C4-2B (cell line): ENCODE measurements around the gene DBH.

Experiments
- H3K27ac ChIP-seq: fragments of 450-650 bp; 2 replicates; pipeline ENCODE4 v1.5.1; 2017
- ZFX ChIP-seq: fragments of 450-650 bp; IDR thresholded peaks from 2 replicates; pipeline ENCODE4 v1.6.1; 2017
- TF ChIP-seq, protein P1 (sequence below): fragments of 450-650 bp; conservative IDR thresholded peaks from 2 replicates; pipeline ENCODE4 v1.5.1; 2017; ENCODE audit warnings: mild to moderate bottlenecking

Gene DBH

DNA sequence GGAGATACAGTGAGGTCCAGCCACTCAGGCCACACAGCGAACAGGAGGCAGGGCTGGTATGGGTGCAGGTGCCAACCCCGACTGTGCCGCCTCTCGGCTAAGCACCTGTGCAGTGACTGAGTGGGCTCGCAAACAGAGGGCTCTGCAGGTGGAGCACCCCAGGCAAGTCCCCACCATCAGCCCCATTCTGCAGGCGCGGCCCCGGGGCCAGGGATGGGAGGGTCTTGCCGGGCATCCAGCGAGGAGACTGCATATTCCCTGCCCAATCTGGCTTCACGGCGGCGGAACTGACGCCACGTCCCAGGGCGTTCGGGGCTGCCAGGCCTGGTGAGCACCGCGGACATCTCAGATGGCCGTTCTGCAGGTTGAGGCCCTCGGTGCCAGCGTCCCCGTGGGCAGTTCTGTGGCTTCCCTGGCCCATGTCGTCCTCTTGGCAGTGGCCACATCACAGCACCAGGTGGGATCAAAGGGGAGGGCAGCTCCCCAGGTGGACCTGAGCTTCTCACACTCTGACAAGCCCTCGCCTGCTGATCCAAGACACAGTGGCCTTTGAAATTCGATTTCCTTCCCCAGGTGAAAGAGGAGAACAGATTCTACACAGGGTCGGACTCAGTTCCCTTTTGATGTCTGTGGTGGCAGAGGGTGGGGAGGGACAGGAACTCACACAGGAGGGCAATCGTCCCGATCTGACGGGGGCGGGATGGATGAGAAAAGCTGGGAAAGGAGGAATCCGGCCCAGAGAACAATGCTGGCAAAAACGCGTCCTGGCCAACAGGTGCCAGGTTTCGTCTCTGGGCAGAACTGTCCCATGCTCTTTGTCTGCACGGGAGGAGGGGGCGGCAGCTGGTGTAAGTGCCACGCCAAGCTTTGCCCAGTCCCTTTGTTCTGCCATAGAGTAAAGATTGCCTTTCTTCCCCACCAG is 18.8 kb downstream of the DBH start:
- TF ChIP-seq, protein P1, sequence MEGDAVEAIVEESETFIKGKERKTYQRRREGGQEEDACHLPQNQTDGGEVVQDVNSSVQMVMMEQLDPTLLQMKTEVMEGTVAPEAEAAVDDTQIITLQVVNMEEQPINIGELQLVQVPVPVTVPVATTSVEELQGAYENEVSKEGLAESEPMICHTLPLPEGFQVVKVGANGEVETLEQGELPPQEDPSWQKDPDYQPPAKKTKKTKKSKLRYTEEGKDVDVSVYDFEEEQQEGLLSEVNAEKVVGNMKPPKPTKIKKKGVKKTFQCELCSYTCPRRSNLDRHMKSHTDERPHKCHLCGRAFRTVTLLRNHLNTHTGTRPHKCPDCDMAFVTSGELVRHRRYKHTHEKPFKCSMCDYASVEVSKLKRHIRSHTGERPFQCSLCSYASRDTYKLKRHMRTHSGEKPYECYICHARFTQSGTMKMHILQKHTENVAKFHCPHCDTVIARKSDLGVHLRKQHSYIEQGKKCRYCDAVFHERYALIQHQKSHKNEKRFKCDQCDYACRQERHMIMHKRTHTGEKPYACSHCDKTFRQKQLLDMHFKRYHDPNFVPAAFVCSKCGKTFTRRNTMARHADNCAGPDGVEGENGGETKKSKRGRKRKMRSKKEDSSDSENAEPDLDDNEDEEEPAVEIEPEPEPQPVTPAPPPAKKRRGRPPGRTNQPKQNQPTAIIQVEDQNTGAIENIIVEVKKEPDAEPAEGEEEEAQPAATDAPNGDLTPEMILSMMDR: no peak
- no peak for TF ChIP-seq ZFX
- H3K27ac ChIP-seq: no peak overlapping the region

DNA sequence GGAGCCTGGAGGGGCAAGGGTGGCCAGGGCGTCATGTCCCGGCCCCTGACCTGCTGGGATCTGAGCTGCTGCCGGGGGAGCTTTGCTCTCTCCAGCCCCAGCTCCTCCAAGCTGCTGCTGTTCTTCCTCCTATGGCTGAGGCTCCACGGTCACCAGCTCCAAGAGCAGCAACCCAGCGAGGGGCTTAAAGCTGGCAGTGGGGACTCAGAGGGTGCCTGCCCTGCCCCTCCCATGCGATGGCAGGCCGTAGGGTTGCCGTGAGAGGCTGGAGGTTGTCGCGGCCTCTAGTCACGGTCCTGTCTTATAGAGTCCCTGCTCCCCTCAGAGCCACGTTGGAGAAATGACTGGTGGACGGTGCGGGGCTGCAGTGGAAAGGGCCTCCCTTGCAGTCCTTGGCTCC is 19.5 kb downstream of the DBH start:
- TF ChIP-seq, protein P1: no peak
- no peak for TF ChIP-seq ZFX
- no peak overlapping the region for H3K27ac ChIP-seq

DNA sequence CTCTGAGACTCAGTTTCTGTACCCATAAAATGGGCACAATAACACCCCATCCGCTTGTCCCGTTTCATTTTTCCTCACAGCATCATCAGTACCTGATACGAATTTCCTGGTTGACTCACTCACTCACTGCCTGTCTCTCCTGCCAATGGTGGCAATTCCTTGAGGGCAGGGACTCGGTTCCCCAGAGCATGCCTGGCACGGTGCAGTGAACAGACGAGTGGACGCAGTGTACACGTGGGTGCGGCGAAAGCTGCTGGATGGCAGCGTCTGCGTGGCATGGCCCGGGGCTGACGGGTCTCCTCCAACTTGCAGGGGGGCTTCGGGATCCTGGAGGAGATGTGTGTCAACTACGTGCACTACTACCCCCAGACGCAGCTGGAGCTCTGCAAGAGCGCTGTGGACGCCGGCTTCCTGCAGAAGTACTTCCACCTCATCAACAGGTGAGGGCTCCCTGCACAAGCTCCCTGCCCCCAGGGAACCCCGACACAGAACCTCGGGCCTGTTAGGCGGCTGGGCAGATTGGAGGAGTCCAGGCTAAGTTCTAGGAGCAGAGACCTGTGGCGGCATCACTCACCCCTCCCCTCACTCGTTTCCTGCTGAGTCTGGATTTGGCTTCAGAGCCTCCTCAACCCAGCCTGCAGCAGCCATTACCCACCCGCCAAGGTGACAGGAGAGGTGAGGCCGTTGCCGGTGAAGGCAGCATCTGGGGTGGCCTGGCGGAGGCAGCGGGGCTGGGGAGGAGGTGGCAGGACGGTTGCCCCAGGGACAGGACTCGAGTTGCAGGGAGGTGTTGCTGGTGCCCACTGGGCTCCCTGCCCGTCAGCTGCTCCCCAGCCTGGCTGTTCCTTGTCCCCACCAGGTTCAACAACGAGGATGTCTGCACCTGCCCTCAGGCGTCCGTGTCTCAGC is 20.3 kb downstream of the DBH start:
- TF ChIP-seq ZFX: no peak
- TF ChIP-seq, protein P1: no peak
- no peak overlapping the region for H3K27ac ChIP-seq

DNA sequence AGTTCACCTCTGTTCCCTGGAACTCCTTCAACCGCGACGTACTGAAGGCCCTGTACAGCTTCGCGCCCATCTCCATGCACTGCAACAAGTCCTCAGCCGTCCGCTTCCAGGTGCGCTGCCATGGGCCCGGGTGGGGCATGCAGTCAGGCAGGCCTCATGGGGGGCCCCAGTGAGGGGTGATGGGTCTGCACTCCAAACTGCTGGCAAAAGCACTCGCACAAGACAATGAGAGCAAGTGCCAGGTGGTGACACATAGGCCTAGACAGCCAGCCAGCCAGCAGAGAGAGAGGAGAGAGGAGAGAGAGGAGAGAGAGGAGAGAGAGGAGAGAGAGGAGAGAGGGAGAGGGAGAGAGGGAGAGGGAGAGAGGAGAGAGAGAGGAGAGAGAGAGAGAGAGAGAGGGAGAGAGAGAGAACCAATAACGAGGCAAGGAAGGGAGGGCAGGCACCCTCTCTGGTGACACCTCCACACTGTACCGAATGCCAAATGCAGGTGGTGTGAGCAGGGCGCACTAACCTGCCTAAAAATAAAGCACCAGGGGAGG is 21.0 kb downstream of the DBH start:
- TF ChIP-seq, protein P1: no peak
- no peak for TF ChIP-seq ZFX
- H3K27ac ChIP-seq: no peak overlapping the region

DNA sequence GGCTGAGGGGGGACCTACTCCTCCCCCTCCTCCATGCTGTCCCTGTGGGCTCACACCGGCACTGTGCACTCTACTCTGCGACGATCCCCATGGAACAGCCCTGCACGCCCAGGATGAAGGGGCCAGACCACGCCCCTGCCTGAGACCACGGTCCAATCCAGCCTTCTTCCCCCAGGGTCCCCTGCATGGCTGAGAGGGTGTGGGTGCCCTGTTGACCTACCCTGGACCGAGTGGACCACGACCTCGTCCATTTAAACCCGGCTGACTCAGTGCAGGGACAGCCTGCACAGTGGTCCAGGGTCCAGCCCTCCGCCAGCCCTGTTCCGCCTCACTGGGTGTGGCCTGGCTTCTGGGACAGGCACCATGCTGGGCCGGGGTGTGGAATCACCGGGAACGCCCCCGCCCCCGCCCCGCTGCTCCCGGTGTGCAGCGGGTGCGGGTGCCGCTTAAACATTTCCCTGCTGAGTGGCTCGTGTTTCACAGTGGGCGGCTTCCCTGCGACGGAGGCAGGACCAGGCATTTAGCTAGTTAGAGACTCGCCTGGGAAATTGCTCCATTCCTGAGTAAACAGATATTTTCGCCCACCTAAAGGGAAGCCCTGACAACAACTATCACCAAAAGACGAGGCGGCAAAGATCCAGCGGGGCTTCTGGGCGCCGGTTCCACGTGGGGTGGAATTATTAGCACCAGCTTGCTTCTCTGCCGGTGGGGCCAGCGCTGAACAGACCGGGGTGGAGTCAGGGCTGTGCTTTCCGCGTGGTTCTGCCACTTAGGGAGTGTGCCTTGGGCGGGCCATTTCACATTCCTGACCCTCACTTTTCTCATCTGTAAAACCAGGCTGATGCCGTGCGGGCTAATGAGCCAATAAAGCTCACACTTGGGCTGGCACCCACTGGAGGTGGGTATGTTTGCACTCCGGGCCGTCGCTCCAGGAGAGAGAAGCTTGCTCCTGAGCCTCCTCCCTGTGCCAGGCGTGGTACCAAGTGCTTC is 22.6 kb downstream of the DBH start:
- TF ChIP-seq, protein P1: no peak
- TF ChIP-seq ZFX: no peak
- H3K27ac ChIP-seq: no peak overlapping the region

DNA sequence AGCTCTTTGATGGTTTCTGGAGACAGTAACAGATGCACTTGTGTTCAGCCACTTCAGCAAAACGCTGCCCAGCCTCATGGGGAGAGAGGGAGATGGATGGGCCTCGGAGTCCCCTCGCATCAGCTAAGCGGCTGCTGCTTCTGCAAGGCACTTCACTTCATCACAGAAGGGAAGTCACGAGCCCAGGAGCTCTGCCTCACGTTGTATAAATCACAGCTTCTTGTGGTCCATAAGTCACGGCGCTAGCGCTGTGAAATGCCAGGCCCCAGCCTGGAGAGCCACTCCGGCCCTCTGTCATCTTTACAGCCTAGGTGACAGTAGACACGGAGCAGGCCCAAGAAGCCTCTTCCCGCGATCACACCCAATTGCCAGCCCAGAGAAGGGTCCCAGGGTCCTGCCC is 23.4 kb downstream of the DBH start:
- no peak for TF ChIP-seq ZFX
- TF ChIP-seq, protein P1: no peak
- no peak overlapping the region for H3K27ac ChIP-seq
